Uterus (tissue), 2 donors: ENCODE measurements around the gene GALK2.

Experiments
- CTCF ChIP-seq, 4 experiments: fragments of 200-600 bp in 2 of 4; fragments of 450-650 bp in 2 of 4; sonication (generic) in 2 of 4; IDR thresholded peaks; one replicate each; pipeline ENCODE4 v1.5.1; 2016 to 2019; ENCODE audit warnings: antibody characterized with exemption in 4 of 4, mild to moderate bottlenecking in 2 of 4, moderate library complexity in 1 of 4
- POLR2A ChIP-seq, 2 donors: fragments of 450-650 bp; IDR thresholded peaks; one replicate each; pipeline ENCODE4 v1.6.1; 2016; ENCODE audit warnings: antibody characterized with exemption in 2 of 2, mild to moderate bottlenecking in 1 of 2, moderate library complexity in 1 of 2

GRCh38 chr15:49361370-49361769, 191.3 kb downstream of the GALK2 start:
- TF ChIP-seq CTCF (IDR thresholded peaks at IDR 0.05), result no peak
- TF ChIP-seq POLR2A (IDR thresholded peaks at IDR 0.05), result no peak
